ENCODE data around the gene ARMC12. TPM values are rescaled to one million over a fixed set of nuclear protein-coding genes. Genes with fewer than 3 reads are reported as not detected.

The ARMC12 gene
- total and polyA plus RNA-seq, 12 donors: 0.29 to 44.7 (median 1.2) TPM; not detected in 1

GRCh38 chr6:35786272-35786671 lies 49.4 kb downstream of the ARMC12 start:
- WGBS, 4 donors: 52 to 71% (median 64%) methylated on average over 2 of the region's 2 CpGs
- no peak overlapping the region for H3K27ac ChIP-seq
- peaks cover 28% of the 10 kb centered on the region for H3K27me3 ChIP-seq
- intact Hi-C loops (cut with DNase I): no loop called here
- TF ChIP-seq, protein P1, sequence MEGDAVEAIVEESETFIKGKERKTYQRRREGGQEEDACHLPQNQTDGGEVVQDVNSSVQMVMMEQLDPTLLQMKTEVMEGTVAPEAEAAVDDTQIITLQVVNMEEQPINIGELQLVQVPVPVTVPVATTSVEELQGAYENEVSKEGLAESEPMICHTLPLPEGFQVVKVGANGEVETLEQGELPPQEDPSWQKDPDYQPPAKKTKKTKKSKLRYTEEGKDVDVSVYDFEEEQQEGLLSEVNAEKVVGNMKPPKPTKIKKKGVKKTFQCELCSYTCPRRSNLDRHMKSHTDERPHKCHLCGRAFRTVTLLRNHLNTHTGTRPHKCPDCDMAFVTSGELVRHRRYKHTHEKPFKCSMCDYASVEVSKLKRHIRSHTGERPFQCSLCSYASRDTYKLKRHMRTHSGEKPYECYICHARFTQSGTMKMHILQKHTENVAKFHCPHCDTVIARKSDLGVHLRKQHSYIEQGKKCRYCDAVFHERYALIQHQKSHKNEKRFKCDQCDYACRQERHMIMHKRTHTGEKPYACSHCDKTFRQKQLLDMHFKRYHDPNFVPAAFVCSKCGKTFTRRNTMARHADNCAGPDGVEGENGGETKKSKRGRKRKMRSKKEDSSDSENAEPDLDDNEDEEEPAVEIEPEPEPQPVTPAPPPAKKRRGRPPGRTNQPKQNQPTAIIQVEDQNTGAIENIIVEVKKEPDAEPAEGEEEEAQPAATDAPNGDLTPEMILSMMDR (IDR thresholded peaks at IDR 0.05): no peak
- no peak for TF ChIP-seq POLR2A (IDR thresholded peaks at IDR 0.05)
- H3K9me3 ChIP-seq (replicated peaks in 1 of 3): no peaks in the 10 kb centered on the region
- no peak overlapping the region for H3K4me3 ChIP-seq
- H3K36me3 ChIP-seq (replicated peaks in 1 of 2): no peaks in the 10 kb centered on the region
- H3K4me1 ChIP-seq (replicated peaks in 1 of 2): no peaks in the 10 kb centered on the region
- no peak for DNase-seq

DNA sequence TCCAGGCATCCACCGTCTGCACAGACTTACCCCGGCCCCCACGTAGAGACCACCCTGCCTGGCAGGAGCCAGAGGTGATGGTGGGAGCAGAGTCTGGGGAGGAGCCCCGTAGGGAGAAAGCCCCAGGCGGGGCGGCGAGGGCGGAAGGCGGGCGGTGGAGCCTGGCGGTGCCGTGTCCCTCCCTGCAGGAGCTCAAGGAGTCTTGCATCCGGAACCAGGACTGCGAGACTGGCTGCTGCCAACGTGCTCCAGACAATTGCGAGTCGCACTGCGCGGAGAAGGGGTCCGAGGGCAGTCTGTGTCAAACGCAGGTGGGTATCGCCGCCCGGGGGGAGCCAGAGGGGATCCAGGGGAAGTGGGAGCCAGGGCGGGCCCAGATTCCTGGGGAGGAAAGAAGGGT lies 50.0 kb downstream of the ARMC12 start:
- peaks cover 28% of the 10 kb centered on the region for H3K27me3 ChIP-seq
- H3K27ac ChIP-seq: no peak overlapping the region
- no peak overlapping the region for H3K4me3 ChIP-seq
- intact Hi-C loops (cut with DNase I): no loop called here
- no peaks in the 10 kb centered on the region for H3K36me3 ChIP-seq (replicated peaks in 1 of 2)
- no peak for DNase-seq
- no peaks in the 10 kb centered on the region for H3K9me3 ChIP-seq (replicated peaks in 1 of 3)
- H3K4me1 ChIP-seq (replicated peaks in 1 of 2): no peaks in the 10 kb centered on the region
- TF ChIP-seq, protein P1 (IDR thresholded peaks at IDR 0.05): no peak
- no peak for TF ChIP-seq POLR2A (IDR thresholded peaks at IDR 0.05)
- 27 to 60% (median 46%) methylated on average over 23 to 25 of the region's 25 CpGs for WGBS, 4 donors

- intact Hi-C loops (cut with DNase I): no loop called here
Observed at GRCh38 chr6:35787266-35788218, 50.7 kb downstream of the ARMC12 start.

DNA sequence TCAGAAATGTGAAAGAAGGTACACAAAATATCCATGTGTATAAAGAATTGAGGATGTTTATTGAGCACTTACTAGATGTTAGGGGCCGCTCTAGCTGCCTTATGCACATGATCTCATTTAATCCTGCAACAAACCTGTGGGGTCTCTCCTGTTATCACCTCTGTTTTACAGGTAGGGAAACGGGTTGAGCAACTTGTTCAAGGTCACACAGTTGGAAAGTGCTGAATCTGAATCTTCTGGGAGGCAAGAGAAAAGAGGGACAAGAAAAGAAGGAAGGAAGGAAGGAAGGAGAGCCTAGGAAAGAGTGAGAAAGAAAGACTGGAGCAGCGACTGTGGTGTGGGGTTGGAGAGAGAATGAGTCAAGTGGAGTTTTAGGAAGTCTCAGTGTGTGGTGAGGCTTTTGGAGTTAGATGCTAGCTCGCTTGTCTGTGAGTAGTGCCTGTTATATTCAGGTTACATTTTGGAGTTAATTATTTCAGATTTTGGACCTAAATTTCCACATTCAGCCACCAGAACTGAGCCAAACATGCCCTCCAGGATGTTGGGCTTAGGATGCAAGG lies 51.7 kb downstream of the ARMC12 start:
- no peak for DNase-seq
- Histone ChIP-seq H3K27ac (no peak overlapping the region), H3K27me3 (peaks cover 31% of the 10 kb centered on the region), H3K4me3 (no peak overlapping the region), H3K9me3 (replicated peaks in 1 of 3) (no peaks in the 10 kb centered on the region), H3K36me3 (replicated peaks in 1 of 2) (no peaks in the 10 kb centered on the region), H3K4me1 (replicated peaks in 1 of 2) (no peaks in the 10 kb centered on the region)
- no peak for TF ChIP-seq POLR2A (IDR thresholded peaks at IDR 0.05)
- TF ChIP-seq, protein P1 (IDR thresholded peaks at IDR 0.05): no peak
- intact Hi-C loops (cut with DNase I): no loop called here
- 52 to 68% (median 64%) methylated on average over 4 of the region's 4 CpGs for WGBS, 4 donors

More at GRCh38 chr6:35787266-35788218, 50.7 kb downstream of the ARMC12 start:
- WGBS, 4 donors: 71 to 78% (median 76%) methylated on average over 13 of the region's 13 CpGs
- no peak overlapping the region for H3K4me3 ChIP-seq
- TF ChIP-seq, protein P1 (IDR thresholded peaks at IDR 0.05): no peak
- no peak overlapping the region for H3K27ac ChIP-seq
- no peaks in the 10 kb centered on the region for H3K4me1 ChIP-seq (replicated peaks in 1 of 2)
- H3K27me3 ChIP-seq: peaks cover 28% of the 10 kb centered on the region
- H3K9me3 ChIP-seq (replicated peaks in 1 of 3): no peaks in the 10 kb centered on the region
- no peaks in the 10 kb centered on the region for H3K36me3 ChIP-seq (replicated peaks in 1 of 2)
- no peak for DNase-seq
